CD4-positive, alpha-beta T cell treated with Interleukin-17A for 1 hour (primary cell): ENCODE measurements around the gene SLC26A9.
"Not testable (repeated sequence)": the region's sequence is repeated elsewhere in the genome, so short reads cannot be mapped to it uniquely, and the experiment has no call there.

Source experiments
- DNase-seq: peaks from one replicate; pipeline ENCODE4 v3.0.0-alpha.2; 2020

Gene SLC26A9

GRCh38 chr1:205889006-205889405 is 54.2 kb downstream of the SLC26A9 start:
- DNase-seq = peak; percentile 9

GRCh38 chr1:205883792-205884191 is 59.5 kb downstream of the SLC26A9 start:
- no peak for DNase-seq

GRCh38 chr1:205880923-205881322 is 62.3 kb downstream of the SLC26A9 start:
- DNase-seq = no peak

GRCh38 chr1:205879974-205880373 is 63.3 kb downstream of the SLC26A9 start:
- DNase-seq = no peak

GRCh38 chr1:205878026-205878425 is 65.2 kb downstream of the SLC26A9 start:
- DNase-seq = no peak

- DNase-seq = not testable (repeated sequence)
Measured at GRCh38 chr1:205873148-205873547, 70.1 kb downstream of the SLC26A9 start.

- DNase-seq = no peak
Measured at GRCh38 chr1:205870236-205870635, 73.0 kb downstream of the SLC26A9 start.
